Measurements from ENCODE around the gene KRTAP25-1. TPM values are rescaled to one million over a fixed set of nuclear protein-coding genes. Genes with fewer than 3 reads are reported as not detected.

KRTAP25-1 gene
- polyA plus RNA-seq, 3 donors, result not detected

DNA sequence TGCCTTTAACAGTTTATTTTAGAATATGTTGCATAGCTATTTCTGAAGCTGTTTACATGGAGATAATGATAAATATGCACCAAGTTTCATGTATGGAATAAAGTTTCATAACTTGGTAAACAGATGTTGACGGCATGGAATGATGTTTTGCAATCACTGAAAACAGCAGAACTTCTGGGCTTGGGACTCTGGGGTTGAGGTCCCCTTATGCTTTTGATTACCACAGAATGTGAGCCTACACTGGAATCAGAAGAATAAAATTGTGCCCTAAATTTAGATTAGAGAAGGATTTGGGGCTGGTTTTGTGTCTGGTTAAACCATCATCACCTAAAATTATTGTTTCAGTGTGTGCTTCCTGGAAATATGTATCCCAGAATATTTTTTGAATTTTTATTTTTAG is 17.7 kb downstream of the KRTAP25-1 start:
- Mint-ChIP-seq H3K27ac (no peak overlapping the region), H3K4me3 (no peak overlapping the region), H3K36me3 (no peaks in the 10 kb centered on the region), H3K9me3 (peaks cover 0 to 4% (median 3%) of the 10 kb centered on the region in 7 donors), H3K27me3 (ENCODE audit: low read depth in 3 of 3) (no peaks in the 10 kb centered on the region), H3K4me1 (no peaks in the 10 kb centered on the region)
- no peak overlapping the region for H3K27ac ChIP-seq (ENCODE audit: low read depth in 1 of 2, low read length in 2 of 2)
- no peak overlapping the region for H3K9ac ChIP-seq (ENCODE audit: insufficient read depth, low read length, poor library complexity, severe bottlenecking)
- 100% methylated on average over 1 of the region's 1 CpG for WGBS (ENCODE audit: insufficient coverage)
- H3K79me2 ChIP-seq (ENCODE audit: insufficient read depth, low read length), result no peaks in the 10 kb centered on the region
- H3K4me1 ChIP-seq (ENCODE audit: control insufficient read depth in 1 of 2, insufficient read depth in 2 of 2, low read length in 2 of 2), result no peaks in the 10 kb centered on the region
- no peak overlapping the region for H2AFZ ChIP-seq (ENCODE audit: insufficient read depth, low read depth, low read length, poor library complexity, severe bottlenecking)
- no peak overlapping the region for H3K4me2 ChIP-seq (replicated peaks; ENCODE audit: extremely low read depth, low read length, poor library complexity, severe bottlenecking)
- TF ChIP-seq, protein P1, sequence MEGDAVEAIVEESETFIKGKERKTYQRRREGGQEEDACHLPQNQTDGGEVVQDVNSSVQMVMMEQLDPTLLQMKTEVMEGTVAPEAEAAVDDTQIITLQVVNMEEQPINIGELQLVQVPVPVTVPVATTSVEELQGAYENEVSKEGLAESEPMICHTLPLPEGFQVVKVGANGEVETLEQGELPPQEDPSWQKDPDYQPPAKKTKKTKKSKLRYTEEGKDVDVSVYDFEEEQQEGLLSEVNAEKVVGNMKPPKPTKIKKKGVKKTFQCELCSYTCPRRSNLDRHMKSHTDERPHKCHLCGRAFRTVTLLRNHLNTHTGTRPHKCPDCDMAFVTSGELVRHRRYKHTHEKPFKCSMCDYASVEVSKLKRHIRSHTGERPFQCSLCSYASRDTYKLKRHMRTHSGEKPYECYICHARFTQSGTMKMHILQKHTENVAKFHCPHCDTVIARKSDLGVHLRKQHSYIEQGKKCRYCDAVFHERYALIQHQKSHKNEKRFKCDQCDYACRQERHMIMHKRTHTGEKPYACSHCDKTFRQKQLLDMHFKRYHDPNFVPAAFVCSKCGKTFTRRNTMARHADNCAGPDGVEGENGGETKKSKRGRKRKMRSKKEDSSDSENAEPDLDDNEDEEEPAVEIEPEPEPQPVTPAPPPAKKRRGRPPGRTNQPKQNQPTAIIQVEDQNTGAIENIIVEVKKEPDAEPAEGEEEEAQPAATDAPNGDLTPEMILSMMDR (IDR thresholded peaks at IDR 0.05), result no peak
- H3K9me3 ChIP-seq (replicated peaks in 1 of 2; ENCODE audit: control insufficient read depth in 1 of 2, insufficient read depth in 1 of 2, low read length in 2 of 2), result peaks cover 0 to 2% of the 10 kb centered on the region in 2 donors
- no peaks in the 10 kb centered on the region for H4K20me1 ChIP-seq (ENCODE audit: insufficient read depth, low read length)
- H3K27me3 ChIP-seq (ENCODE audit: control insufficient read depth in 2 of 2, insufficient read depth in 2 of 2, low read length in 2 of 2), result no peaks in the 10 kb centered on the region
- DNase-seq, result no peak
- intact Hi-C loops (cut with micrococcal nuclease), result no loop called here
- H3K4me3 ChIP-seq (replicated peaks in 1 of 3; ENCODE audit: low read depth in 2 of 3, low read length in 3 of 3), result no peak overlapping the region
- H3K36me3 ChIP-seq (replicated peaks in 1 of 2; ENCODE audit: control insufficient read depth in 1 of 2, insufficient read depth in 2 of 2, low read length in 2 of 2), result no peaks in the 10 kb centered on the region

DNA sequence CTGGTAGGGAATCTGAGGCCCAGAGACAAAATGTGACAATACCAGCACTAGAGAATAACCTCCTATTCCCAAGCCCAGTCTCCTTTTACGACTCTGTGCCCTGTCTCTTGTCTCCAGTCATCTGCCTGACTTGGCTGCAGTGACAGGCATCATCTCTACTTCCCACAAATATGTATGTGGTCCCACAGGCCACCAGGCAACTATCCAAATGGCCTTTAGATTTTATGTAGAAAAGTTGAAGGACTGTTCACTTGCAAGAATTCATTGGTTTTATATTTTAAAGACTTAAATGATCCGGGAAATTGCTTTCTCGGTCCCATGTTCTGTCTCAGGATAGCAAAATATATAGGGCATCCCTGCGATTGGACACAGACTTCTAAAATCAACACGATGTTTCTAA is 18.2 kb downstream of the KRTAP25-1 start:
- no peaks in the 10 kb centered on the region for H3K27me3 Mint-ChIP-seq (ENCODE audit: low read depth in 3 of 3)
- Histone ChIP-seq H3K27ac (ENCODE audit: low read depth in 1 of 2, low read length in 2 of 2) (no peak overlapping the region), H2AFZ (ENCODE audit: insufficient read depth, low read depth, low read length, poor library complexity, severe bottlenecking) (no peak overlapping the region), H3K4me3 (replicated peaks in 1 of 3; ENCODE audit: low read depth in 2 of 3, low read length in 3 of 3) (no peak overlapping the region), H4K20me1 (ENCODE audit: insufficient read depth, low read length) (no peaks in the 10 kb centered on the region), H3K9ac (ENCODE audit: insufficient read depth, low read length, poor library complexity, severe bottlenecking) (no peak overlapping the region), H3K27me3 (ENCODE audit: control insufficient read depth in 2 of 2, insufficient read depth in 2 of 2, low read length in 2 of 2) (no peaks in the 10 kb centered on the region), H3K9me3 (replicated peaks in 1 of 2; ENCODE audit: control insufficient read depth in 1 of 2, insufficient read depth in 1 of 2, low read length in 2 of 2) (peaks cover 0 to 2% of the 10 kb centered on the region in 2 donors), H3K4me1 (ENCODE audit: control insufficient read depth in 1 of 2, insufficient read depth in 2 of 2, low read length in 2 of 2) (no peaks in the 10 kb centered on the region), H3K36me3 (replicated peaks in 1 of 2; ENCODE audit: control insufficient read depth in 1 of 2, insufficient read depth in 2 of 2, low read length in 2 of 2) (no peaks in the 10 kb centered on the region), H3K4me2 (replicated peaks; ENCODE audit: extremely low read depth, low read length, poor library complexity, severe bottlenecking) (no peak overlapping the region), H3K79me2 (ENCODE audit: insufficient read depth, low read length) (no peaks in the 10 kb centered on the region)
- no peak overlapping the region for H3K4me3 Mint-ChIP-seq
- no peaks in the 10 kb centered on the region for H3K36me3 Mint-ChIP-seq
- no peak for DNase-seq
- 80% methylated on average over 1 of the region's 5 CpGs for WGBS (ENCODE audit: insufficient coverage)
- no peak overlapping the region for H3K27ac Mint-ChIP-seq
- H3K4me1 Mint-ChIP-seq, result no peaks in the 10 kb centered on the region
- intact Hi-C loops (cut with micrococcal nuclease), result no loop called here
- peaks cover 0 to 4% (median 3%) of the 10 kb centered on the region in 7 donors for H3K9me3 Mint-ChIP-seq
- TF ChIP-seq, protein P1 (IDR thresholded peaks at IDR 0.05), result no peak

Measured in CD14-positive monocyte (primary cell).